Calu3 (cell line): ENCODE results near the gene AMPH. TPM values are rescaled to one million over a fixed set of nuclear protein-coding genes. Genes with fewer than 3 reads are reported as not detected.
"Not testable (repeated sequence)": the region's sequence is repeated elsewhere in the genome, so short reads cannot be mapped to it uniquely, and the experiment has no call there.

ENCODE experiments used
- BruUV-seq: library from RNA; stranded (reverse); fragments of 400-500 nt; replicated peaks from 2 replicates; lab custom pipeline; 2021; lab: Mats Ljungman, UMichigan
- CTCF ChIA-PET: fragments of 300-600 bp; sonication (Branson Sonifier 250); formaldehyde crosslinking; loops from one replicate; lab custom pipeline; 2022; ENCODE audit warnings: antibody characterized with exemption; lab: Charles Lee
- DNase-seq: peaks from one replicate; pipeline ENCODE4 v3.0.0; 2022
- H3K27ac Mint-ChIP-seq: one replicate; pipeline ENCODE4 v1.8.0; 2022; ENCODE audit warnings: mixed read lengths; ENCODE audit not compliant: unreplicated experiment
- H3K27me3 Mint-ChIP-seq: one replicate; pipeline ENCODE4 v1.8.0; 2022; ENCODE audit warnings: mixed read lengths; ENCODE audit not compliant: unreplicated experiment
- H3K36me3 Mint-ChIP-seq: one replicate; pipeline ENCODE4 v1.8.0; 2022; ENCODE audit warnings: mild to moderate bottlenecking, moderate library complexity, mixed read lengths; ENCODE audit not compliant: insufficient read depth, unreplicated experiment
- H3K4me1 Mint-ChIP-seq: one replicate; pipeline ENCODE4 v1.8.0; 2022; ENCODE audit warnings: mild to moderate bottlenecking, low read depth, mixed read lengths; ENCODE audit not compliant: unreplicated experiment
- H3K4me3 Mint-ChIP-seq: one replicate; pipeline ENCODE4 v1.8.0; 2022; ENCODE audit warnings: mild to moderate bottlenecking, low read depth, moderate library complexity, mixed read lengths; ENCODE audit not compliant: unreplicated experiment
- H3K9me3 Mint-ChIP-seq: one replicate; pipeline ENCODE4 v1.8.0; 2022; ENCODE audit warnings: low read depth, mixed read lengths; ENCODE audit not compliant: unreplicated experiment
- CTCF ChIP-seq: fragments of 200-600 bp; IDR thresholded peaks from one replicate; pipeline ENCODE4 v1.8.0; 2022; ENCODE audit warnings: antibody characterized with exemption; ENCODE audit not compliant: unreplicated experiment
- intact Hi-C: fragments of 100-400 bp; cut with micrococcal nuclease; formaldehyde crosslinking; loops from one replicate; pipeline ENCODE4 v1.10.0; 2022; ENCODE audit not compliant: unreplicated experiment
- total RNA-seq: library from RNA; stranded (reverse); gene quantifications from 2 replicates; pipeline ENCODE4 v1.2.3, GENCODE V29; 2022

Gene AMPH
- total RNA-seq, 1 experiment from 2014 or later, result not detected

- DNase-seq, result no peak
Observed at GRCh38 chr7:38574086-38574485, 57.1 kb downstream of the AMPH start.

GRCh38 chr7:38571620-38572019, 59.6 kb downstream of the AMPH start:
- H3K4me3 Mint-ChIP-seq, H3K27ac Mint-ChIP-seq, intact Hi-C loops, H3K4me1 Mint-ChIP-seq, H3K36me3 Mint-ChIP-seq, H3K27me3 Mint-ChIP-seq, H3K9me3 Mint-ChIP-seq, DNase-seq, BruUV-seq: not testable (repeated sequence)
- CTCF ChIA-PET, result interaction anchor here (0.6 kb wide), 1 partner anchor 39 kb away, joined by 6 read pairs; no protein-coding TSS in a partner anchor

More at GRCh38 chr7:38574086-38574485, 57.1 kb downstream of the AMPH start:
- CTCF ChIA-PET, result no interaction called here
- Mint-ChIP-seq H3K4me1 (no peaks in the 10 kb centered on the region), H3K9me3 (no peaks in the 10 kb centered on the region), H3K4me3 (no peak overlapping the region), H3K27me3 (peaks cover 14% of the 10 kb centered on the region), H3K36me3 (no peaks in the 10 kb centered on the region), H3K27ac (no peak overlapping the region)
- no peak for TF ChIP-seq CTCF
- intact Hi-C loops, result no loop called here
- no TSS peak for BruUV-seq

- no peak overlapping the region for H3K27ac Mint-ChIP-seq
- peaks cover 2% of the 10 kb centered on the region for H3K9me3 Mint-ChIP-seq
- TF ChIP-seq CTCF, result no peak
- no TSS peak for BruUV-seq
- H3K4me3 Mint-ChIP-seq, result no peak overlapping the region
- DNase-seq, result no peak
- H3K4me1 Mint-ChIP-seq, result no peaks in the 10 kb centered on the region
- peaks cover 31% of the 10 kb centered on the region for H3K27me3 Mint-ChIP-seq
- no peaks in the 10 kb centered on the region for H3K36me3 Mint-ChIP-seq
- CTCF ChIA-PET, result interaction anchor here (0.8 kb wide), 1 partner anchor 22 kb away, joined by 3 read pairs; no protein-coding TSS in a partner anchor
- intact Hi-C loops, result no loop called here
Observed at GRCh38 chr7:38568497-38568896, 62.7 kb downstream of the AMPH start.

- H3K4me3 Mint-ChIP-seq, result no peak overlapping the region
- TF ChIP-seq CTCF, result no peak
- CTCF ChIA-PET, result no interaction called here
- H3K27me3 Mint-ChIP-seq, result peaks cover 57% of the 10 kb centered on the region
- peaks cover 2% of the 10 kb centered on the region for H3K9me3 Mint-ChIP-seq
- no peaks in the 10 kb centered on the region for H3K4me1 Mint-ChIP-seq
- H3K36me3 Mint-ChIP-seq, result no peaks in the 10 kb centered on the region
- no peak for DNase-seq
- BruUV-seq, result no TSS peak
- H3K27ac Mint-ChIP-seq, result no peak overlapping the region
- intact Hi-C loops, result no loop called here
Observed at GRCh38 chr7:38565289-38565688, 65.9 kb downstream of the AMPH start.

- no peak for DNase-seq
- intact Hi-C loops, result no loop called here
- Mint-ChIP-seq H3K9me3 (peaks cover 2% of the 10 kb centered on the region), H3K27ac (no peak overlapping the region), H3K4me3 (no peak overlapping the region), H3K4me1 (no peaks in the 10 kb centered on the region), H3K27me3 (peaks cover 57% of the 10 kb centered on the region), H3K36me3 (no peaks in the 10 kb centered on the region)
- CTCF ChIA-PET, result no interaction called here
- BruUV-seq, result no TSS peak
- TF ChIP-seq CTCF, result no peak
Observed at GRCh38 chr7:38563741-38564140, 67.4 kb downstream of the AMPH start.
